HCT116 (cell line): ENCODE measurements around the gene TMPRSS9.

Experiments used
- CTCF ChIP-seq, 3 experiments: fragments of 200-600 bp in 1 of 3; sonication (generic) in 1 of 3; IDR thresholded peaks in 2 of 3; conservative IDR thresholded peaks in 1 of 3; 2 replicates each; pipeline ENCODE4 v1.5.1; 2012 to 2017; ENCODE audit warnings: low read depth in 2 of 3, low read length in 2 of 3, antibody characterized with exemption in 1 of 3, borderline replicate concordance in 1 of 3, control low read depth in 1 of 3, mild to moderate bottlenecking in 1 of 3, mixed read lengths in 1 of 3, mixed run types in 1 of 3, moderate library complexity in 1 of 3; ENCODE audit not compliant: insufficient read depth in 1 of 3
- EZH2phosphoT487 ChIP-seq: fragments of 200-600 bp; IDR thresholded peaks from 2 replicates; pipeline ENCODE4 v1.6.1; 2018; ENCODE audit warnings: antibody characterized with exemption, borderline replicate concordance

GRCh38 chr19:2372076-2372612 is 12.1 kb downstream of the TMPRSS9 start:
- TF ChIP-seq CTCF (IDR thresholded peaks at IDR 0.05 in 2 of 3, conservative IDR thresholded peaks at IDR 0.05 in 1 of 3; ENCODE audit: borderline replicate concordance in 1 of 3, insufficient read depth in 1 of 3, low read depth in 2 of 3, low read length in 2 of 3) = no peak
- TF ChIP-seq EZH2phosphoT487 = no peak
